Measurements from ENCODE around the gene IRF2BP1.

IRF2BP1 gene

GRCh38 chr19:45885556-45886426 lies at the start of gene IRF2BP1:
IRF2BP1 (minus strand) TSS chr19:45886141; CDS start chr19:45885774, 367 bp downstream.
- DNase-seq: peak; percentile 77

- DNase-seq: no peak
Observed at GRCh38 chr19:45935267-45935666, 49.3 kb upstream of the IRF2BP1 start.

- DNase-seq: no peak
Observed at GRCh38 chr19:45934551-45935230, 48.8 kb upstream of the IRF2BP1 start.

- DNase-seq: no peak
Observed at GRCh38 chr19:45933759-45934158, 47.8 kb upstream of the IRF2BP1 start.

- DNase-seq: no peak
Observed at GRCh38 chr19:45931055-45931454, 45.1 kb upstream of the IRF2BP1 start.

GRCh38 chr19:45929247-45929646 lies 43.3 kb upstream of the IRF2BP1 start:
- no peak for DNase-seq

- peak; percentile 83 for DNase-seq
Observed at GRCh38 chr19:45927565-45928261, 41.8 kb upstream of the IRF2BP1 start.

- DNase-seq: no peak
Observed at GRCh38 chr19:45924891-45925447, 39.0 kb upstream of the IRF2BP1 start.

GRCh38 chr19:45922281-45922680 lies 36.3 kb upstream of the IRF2BP1 start:
- DNase-seq: no peak

- no peak for DNase-seq
Observed at GRCh38 chr19:45920458-45920857, 34.5 kb upstream of the IRF2BP1 start.

- no peak for DNase-seq
Observed at GRCh38 chr19:45919678-45920077, 33.7 kb upstream of the IRF2BP1 start.

GRCh38 chr19:45918721-45919120 lies 32.8 kb upstream of the IRF2BP1 start:
- no peak for DNase-seq

- DNase-seq: no peak
Observed at GRCh38 chr19:45917421-45918091, 31.6 kb upstream of the IRF2BP1 start.

- DNase-seq: no peak
Observed at GRCh38 chr19:45913874-45914830, 28.2 kb upstream of the IRF2BP1 start, which contains the start of gene NANOS2. NANOS2 (minus strand) TSS chr19:45914778; CDS start chr19:45914693, 85 bp downstream.

GRCh38 chr19:45911291-45911690 lies 25.4 kb upstream of the IRF2BP1 start:
- no peak for DNase-seq

GRCh38 chr19:45908956-45909355 lies 23.0 kb upstream of the IRF2BP1 start:
- no peak for DNase-seq

- no peak for DNase-seq
Observed at GRCh38 chr19:45906221-45906620, 20.3 kb upstream of the IRF2BP1 start.

GRCh38 chr19:45905011-45905410 lies 19.1 kb upstream of the IRF2BP1 start:
- DNase-seq: no peak

- DNase-seq: peak; percentile 92
Observed at GRCh38 chr19:45902651-45903625, 17.0 kb upstream of the IRF2BP1 start.

All from DMS 273 treated with DMSO at 0.1 percent for 48 hours (cell line).